Panc1 (cell line): ENCODE data around the gene KRTCAP2.

Experiments used
- POLR2AphosphoS5 ChIP-seq: IDR thresholded peaks from 2 replicates; pipeline ENCODE4 v1.6.1; 2012; ENCODE audit warnings: mild to moderate bottlenecking, low read depth, low read length, moderate library complexity
- TF ChIP-seq, protein P1 (sequence below): fragments of 450-650 bp; IDR thresholded peaks from 2 replicates; pipeline ENCODE4 v1.5.1; 2017; ENCODE audit warnings: mild to moderate bottlenecking

- TF ChIP-seq POLR2AphosphoS5 = no peak
- TF ChIP-seq, protein P1, sequence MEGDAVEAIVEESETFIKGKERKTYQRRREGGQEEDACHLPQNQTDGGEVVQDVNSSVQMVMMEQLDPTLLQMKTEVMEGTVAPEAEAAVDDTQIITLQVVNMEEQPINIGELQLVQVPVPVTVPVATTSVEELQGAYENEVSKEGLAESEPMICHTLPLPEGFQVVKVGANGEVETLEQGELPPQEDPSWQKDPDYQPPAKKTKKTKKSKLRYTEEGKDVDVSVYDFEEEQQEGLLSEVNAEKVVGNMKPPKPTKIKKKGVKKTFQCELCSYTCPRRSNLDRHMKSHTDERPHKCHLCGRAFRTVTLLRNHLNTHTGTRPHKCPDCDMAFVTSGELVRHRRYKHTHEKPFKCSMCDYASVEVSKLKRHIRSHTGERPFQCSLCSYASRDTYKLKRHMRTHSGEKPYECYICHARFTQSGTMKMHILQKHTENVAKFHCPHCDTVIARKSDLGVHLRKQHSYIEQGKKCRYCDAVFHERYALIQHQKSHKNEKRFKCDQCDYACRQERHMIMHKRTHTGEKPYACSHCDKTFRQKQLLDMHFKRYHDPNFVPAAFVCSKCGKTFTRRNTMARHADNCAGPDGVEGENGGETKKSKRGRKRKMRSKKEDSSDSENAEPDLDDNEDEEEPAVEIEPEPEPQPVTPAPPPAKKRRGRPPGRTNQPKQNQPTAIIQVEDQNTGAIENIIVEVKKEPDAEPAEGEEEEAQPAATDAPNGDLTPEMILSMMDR = no peak
Measured at GRCh38 chr1:155124503-155125463, 48.3 kb downstream of the KRTCAP2 start.
